Erythroblast (primary cell): ENCODE results near the gene IDH3A.

Experiments used
- GATA1 ChIP-seq: IDR thresholded peaks from 2 replicates; pipeline ENCODE4 v1.6.1; 2011; ENCODE audit warnings: low read depth, mild to moderate bottlenecking, control low read depth, low read length, moderate library complexity
- POLR2A ChIP-seq: IDR thresholded peaks from 2 replicates; pipeline ENCODE4 v1.6.1; 2011; ENCODE audit warnings: mild to moderate bottlenecking, low read length

DNA sequence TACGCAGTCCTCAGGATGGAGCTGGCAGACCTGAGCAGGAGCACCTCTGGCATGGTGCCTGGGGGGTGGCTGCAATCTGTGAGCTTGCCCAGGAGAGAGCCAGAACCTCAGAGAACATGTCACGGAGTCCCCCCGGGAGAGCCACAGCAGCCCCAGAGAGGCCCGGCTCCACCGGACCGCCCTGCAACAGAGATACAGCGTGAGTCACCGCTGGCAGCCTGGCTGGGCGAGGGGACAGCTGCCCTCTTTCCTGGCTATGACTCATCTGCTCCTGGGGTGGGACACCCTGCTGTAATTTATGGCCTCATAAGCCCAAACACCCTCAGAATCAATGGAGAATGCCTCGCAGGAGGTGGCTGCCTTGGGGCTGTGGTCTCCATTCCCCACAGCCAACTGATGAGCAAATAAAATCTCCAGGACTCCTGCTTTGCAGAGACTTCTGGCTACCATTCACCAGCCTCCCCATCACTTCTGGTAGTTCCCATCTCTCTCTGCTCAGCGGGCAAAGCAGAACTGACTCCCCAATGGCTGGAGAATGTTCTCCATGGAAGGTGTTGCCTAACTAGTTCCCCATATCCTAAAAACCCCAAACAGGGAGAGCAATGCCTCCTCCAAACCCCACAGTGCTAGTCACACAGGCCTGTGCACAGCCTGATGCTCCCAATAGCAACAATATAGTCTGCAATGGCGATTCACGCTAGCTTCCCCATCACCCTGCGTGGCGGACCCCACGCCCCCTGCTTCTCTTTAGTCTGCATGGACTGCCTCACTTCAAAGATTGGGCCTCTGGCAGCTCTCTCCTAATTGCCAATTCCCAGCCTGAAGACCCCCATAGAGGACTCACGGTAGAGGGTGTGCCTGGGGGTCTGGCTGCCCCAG, 63.6 kb downstream of the IDH3A start:
- no peak for TF ChIP-seq POLR2A
- no peak for TF ChIP-seq GATA1
